Peyer's patch (tissue), 4 donors: Measurements from ENCODE around the gene RAVER2. TPM values are rescaled to one million over a fixed set of nuclear protein-coding genes. Genes with fewer than 3 reads are reported as not detected.
A peak's percentile ranks its signal among the peaks of the same experiment; 100 is the strongest.

Source experiments
- DNase-seq, 3 donors: peaks; one replicate each; pipeline ENCODE4 v3.0.0-alpha.2; 2017 to 2019
- H3K27ac ChIP-seq, 4 donors: fragments of 200-600 bp; sonication (generic); one replicate each; pipeline ENCODE4 v1.5.1; 2016 to 2019
- H3K27me3 ChIP-seq, 2 donors: fragments of 200-600 bp; sonication (generic); one replicate each; pipeline ENCODE4 v1.5.1; 2019
- H3K36me3 ChIP-seq, 3 donors: fragments of 200-600 bp; sonication (generic); one replicate each; pipeline ENCODE4 v1.5.1; 2016 to 2019
- H3K4me1 ChIP-seq, 4 donors: fragments of 200-600 bp; sonication (generic); one replicate each; pipeline ENCODE4 v1.5.1; 2016 to 2019
- H3K4me3 ChIP-seq, 4 donors: fragments of 200-600 bp; sonication (generic); 1 replicate in 3 of 4; 2 replicates in 1 of 4; pipeline ENCODE4 v1.5.1; 2016 to 2019; ENCODE audit warnings: mild to moderate bottlenecking in 1 of 4
- H3K9me3 ChIP-seq, 4 donors: fragments of 200-600 bp; sonication (generic); one replicate each; pipeline ENCODE4 v1.5.1; 2016 to 2019; ENCODE audit warnings: mild to moderate bottlenecking in 1 of 4
- POLR2A ChIP-seq, 2 donors: fragments of 450-650 bp; IDR thresholded peaks; one replicate each; pipeline ENCODE4 v1.5.1; 2017; ENCODE audit warnings: antibody characterized with exemption in 2 of 2, mild to moderate bottlenecking in 2 of 2, moderate library complexity in 2 of 2
- total RNA-seq, 4 donors: library from RNA; depleted of rRNA; stranded (reverse); fragments of >200 nt; gene quantifications; one replicate each; pipeline ENCODE4 v1.1.0, GENCODE V29; 2016
- TF ChIP-seq, protein P1 (sequence below), 6 experiments: fragments of 450-650 bp in 4 of 6; fragments of 200-600 bp in 2 of 6; sonication (generic) in 1 of 6; IDR thresholded peaks; one replicate each; pipeline ENCODE4 v1.5.1; 2017 to 2019; ENCODE audit warnings: antibody characterized with exemption in 6 of 6, mild to moderate bottlenecking in 3 of 6, moderate library complexity in 1 of 6

Gene RAVER2
- total RNA-seq, 4 donors from 2014 or later: 26.4 to 51.5 (median 45.0) TPM

DNA sequence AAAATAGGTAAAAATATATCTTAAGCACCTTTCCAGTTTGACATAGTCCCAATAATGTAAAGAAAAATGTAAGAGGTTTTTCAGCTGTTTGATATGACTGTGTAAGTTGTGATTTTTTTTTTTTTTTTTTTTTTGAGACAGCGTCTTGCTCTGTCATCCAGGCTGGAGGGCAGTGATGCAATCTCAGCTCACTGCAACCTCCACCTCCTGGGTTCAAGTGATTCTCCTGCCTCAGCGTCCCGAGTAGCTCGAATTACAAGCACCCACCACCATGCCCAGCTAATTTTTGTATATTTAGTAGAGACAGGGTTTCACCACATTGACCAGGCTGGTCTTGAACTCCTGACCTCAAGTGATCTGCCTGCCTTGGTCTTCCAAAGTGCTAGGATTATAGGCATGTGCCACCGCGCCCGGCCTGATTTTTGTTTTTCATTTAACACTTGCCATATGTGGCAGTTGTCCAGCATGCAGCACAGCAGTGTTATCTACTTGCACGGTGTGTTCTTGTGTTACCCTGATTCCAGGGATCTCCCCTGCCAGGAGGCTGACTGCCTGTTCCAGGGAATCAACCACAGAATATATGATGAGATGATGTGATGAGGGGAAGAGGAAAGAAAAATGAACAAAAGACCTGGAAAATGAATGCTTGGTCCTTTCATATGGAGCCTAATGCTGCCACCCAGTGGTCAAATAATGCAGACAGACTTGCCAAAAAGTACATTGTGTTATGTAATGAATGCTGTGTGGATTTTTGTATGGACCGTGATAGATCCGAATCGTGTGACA lies 79.0 kb downstream of the RAVER2 start:
- no peaks in the 10 kb centered on the region for H3K9me3 ChIP-seq
- DNase-seq: peak in 2 of 3 donors; percentile 69 to 92
- H3K27ac ChIP-seq: no peak overlapping the region
- no peak overlapping the region for H3K4me3 ChIP-seq
- no peaks in the 10 kb centered on the region for H3K36me3 ChIP-seq
- H3K27me3 ChIP-seq: no peaks in the 10 kb centered on the region
- no peaks in the 10 kb centered on the region for H3K4me1 ChIP-seq
- no peak for TF ChIP-seq POLR2A (IDR thresholded peaks at IDR 0.05)
- TF ChIP-seq, protein P1, sequence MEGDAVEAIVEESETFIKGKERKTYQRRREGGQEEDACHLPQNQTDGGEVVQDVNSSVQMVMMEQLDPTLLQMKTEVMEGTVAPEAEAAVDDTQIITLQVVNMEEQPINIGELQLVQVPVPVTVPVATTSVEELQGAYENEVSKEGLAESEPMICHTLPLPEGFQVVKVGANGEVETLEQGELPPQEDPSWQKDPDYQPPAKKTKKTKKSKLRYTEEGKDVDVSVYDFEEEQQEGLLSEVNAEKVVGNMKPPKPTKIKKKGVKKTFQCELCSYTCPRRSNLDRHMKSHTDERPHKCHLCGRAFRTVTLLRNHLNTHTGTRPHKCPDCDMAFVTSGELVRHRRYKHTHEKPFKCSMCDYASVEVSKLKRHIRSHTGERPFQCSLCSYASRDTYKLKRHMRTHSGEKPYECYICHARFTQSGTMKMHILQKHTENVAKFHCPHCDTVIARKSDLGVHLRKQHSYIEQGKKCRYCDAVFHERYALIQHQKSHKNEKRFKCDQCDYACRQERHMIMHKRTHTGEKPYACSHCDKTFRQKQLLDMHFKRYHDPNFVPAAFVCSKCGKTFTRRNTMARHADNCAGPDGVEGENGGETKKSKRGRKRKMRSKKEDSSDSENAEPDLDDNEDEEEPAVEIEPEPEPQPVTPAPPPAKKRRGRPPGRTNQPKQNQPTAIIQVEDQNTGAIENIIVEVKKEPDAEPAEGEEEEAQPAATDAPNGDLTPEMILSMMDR (IDR thresholded peaks at IDR 0.05): peak; percentile 65 to 95 (median 89)

DNA sequence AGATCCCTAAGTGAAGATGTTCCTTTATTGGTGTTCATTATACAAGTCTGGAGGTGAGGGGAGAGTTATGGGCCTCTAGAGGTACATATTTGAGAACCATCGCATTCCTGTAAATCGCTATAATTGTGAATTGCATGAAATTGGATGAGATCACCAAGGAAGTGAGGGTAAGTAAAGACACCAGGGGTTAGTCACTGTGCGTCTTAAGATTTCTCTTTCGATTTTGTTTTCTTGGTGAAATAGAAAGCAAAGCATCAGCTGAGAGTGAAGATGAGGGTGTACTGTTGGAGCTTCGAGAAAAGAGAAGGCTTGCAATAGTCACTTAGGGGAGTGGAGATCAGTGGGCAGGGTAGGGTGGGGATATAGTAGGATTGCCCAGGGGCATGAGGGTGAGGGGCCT lies 82.1 kb downstream of the RAVER2 start:
- DNase-seq: no peak
- Histone ChIP-seq H3K9me3 (no peaks in the 10 kb centered on the region), H3K27me3 (no peaks in the 10 kb centered on the region), H3K27ac (peak overlapping the region in 3 of 4 donors; percentile 3 to 51 (median 23)), H3K4me3 (peak overlapping the region in 1 of 4 donors; percentile 9), H3K4me1 (no peaks in the 10 kb centered on the region), H3K36me3 (peaks cover 0 to 13% (median 0%) of the 10 kb centered on the region in 3 donors)
- TF ChIP-seq, protein P1 (IDR thresholded peaks at IDR 0.05): no peak
- TF ChIP-seq POLR2A (IDR thresholded peaks at IDR 0.05): no peak

DNA sequence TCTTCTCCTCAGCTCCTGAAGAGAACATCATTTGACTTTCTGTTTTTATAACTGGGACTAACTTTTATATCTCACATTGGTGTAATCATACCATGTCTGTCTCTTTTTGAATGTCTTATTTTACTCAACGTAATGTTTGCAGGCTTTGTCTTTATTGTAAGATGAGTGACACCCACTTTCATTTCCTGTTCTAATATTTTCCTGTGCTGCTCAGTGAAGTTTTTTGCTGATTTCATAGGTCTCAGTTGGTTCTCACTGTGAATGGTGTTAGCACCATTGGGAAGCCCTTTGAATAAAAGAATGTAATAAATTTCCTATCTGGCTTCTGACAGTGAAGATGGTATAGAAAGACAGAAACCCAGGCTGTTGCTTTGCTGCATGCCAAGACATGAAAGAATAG lies 84.0 kb downstream of the RAVER2 start:
- H3K27me3 ChIP-seq: no peaks in the 10 kb centered on the region
- H3K4me1 ChIP-seq: no peaks in the 10 kb centered on the region
- TF ChIP-seq, protein P1 (IDR thresholded peaks at IDR 0.05): no peak
- TF ChIP-seq POLR2A (IDR thresholded peaks at IDR 0.05): no peak
- no peak overlapping the region for H3K27ac ChIP-seq
- no peak for DNase-seq
- H3K9me3 ChIP-seq: no peaks in the 10 kb centered on the region
- no peak overlapping the region for H3K4me3 ChIP-seq
- H3K36me3 ChIP-seq: peaks cover 0 to 30% (median 0%) of the 10 kb centered on the region in 3 donors

DNA sequence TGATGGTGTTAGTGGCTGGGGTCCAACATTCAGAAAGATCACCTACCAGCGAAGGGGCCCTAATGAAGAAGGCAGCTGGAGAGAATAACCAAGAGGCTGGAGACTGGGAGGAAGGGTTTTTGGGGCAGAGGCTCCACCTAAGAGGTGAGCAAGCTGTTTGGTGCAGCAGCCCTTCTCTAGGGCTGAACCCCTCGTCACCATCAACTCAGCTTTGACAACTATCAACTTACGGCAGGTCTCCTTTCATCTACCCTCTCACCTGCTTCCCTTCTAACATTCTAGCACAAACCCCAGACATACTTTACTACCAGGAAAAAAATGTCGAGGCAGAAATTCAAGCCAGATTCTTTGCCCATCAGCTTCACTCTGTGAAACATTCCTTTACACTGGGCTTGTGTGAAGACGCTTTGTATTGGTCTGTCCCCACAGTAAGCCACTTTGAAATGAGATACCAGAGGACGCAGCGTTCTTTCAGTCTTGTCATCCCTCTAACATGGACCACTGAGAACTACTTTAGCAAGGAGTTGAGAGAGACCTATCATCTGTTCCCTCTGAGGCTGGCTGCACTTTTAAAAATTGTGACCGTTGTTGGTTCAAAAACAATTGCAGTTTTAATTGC lies 84.6 kb downstream of the RAVER2 start:
- Histone ChIP-seq H3K9me3 (no peaks in the 10 kb centered on the region), H3K4me3 (no peak overlapping the region), H3K27ac (no peak overlapping the region), H3K36me3 (peaks cover 0 to 37% (median 0%) of the 10 kb centered on the region in 3 donors), H3K4me1 (no peaks in the 10 kb centered on the region), H3K27me3 (no peaks in the 10 kb centered on the region)
- DNase-seq: no peak
- TF ChIP-seq, protein P1 (IDR thresholded peaks at IDR 0.05): no peak
- TF ChIP-seq POLR2A (IDR thresholded peaks at IDR 0.05): no peak

DNA sequence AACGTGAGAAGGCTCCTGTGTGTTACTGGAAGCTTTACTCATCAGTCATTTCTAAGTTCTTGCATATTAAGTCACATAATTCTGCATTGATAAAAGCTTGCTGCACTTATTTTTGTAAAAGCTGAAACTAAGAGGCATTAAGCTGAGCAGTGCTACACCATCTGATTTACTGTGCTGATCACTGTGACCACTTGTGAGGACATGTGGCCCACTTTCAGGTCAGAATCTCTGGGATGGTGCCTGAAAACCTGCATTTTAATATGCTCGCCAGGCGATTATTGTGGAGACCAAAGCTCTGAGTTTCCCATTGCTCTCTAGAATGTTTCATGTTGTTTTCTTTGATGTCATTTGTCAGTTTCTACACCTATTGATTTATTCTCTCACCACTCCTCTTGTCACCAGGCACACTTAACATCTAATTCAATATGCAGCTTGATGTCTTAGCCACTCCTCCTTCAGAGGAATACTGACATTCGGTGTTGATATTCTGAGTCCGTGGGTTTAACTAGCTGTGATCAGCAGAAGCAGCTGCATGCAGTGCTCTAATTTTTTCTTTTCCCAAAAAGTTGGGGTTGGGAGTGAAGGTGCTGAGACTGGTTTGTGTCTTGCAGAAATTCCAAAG lies 85.3 kb downstream of the RAVER2 start:
- H3K9me3 ChIP-seq: no peaks in the 10 kb centered on the region
- H3K27me3 ChIP-seq: no peaks in the 10 kb centered on the region
- no peak overlapping the region for H3K4me3 ChIP-seq
- H3K36me3 ChIP-seq: peaks cover 0 to 43% (median 0%) of the 10 kb centered on the region in 3 donors
- H3K4me1 ChIP-seq: no peaks in the 10 kb centered on the region
- TF ChIP-seq, protein P1 (IDR thresholded peaks at IDR 0.05): no peak
- no peak for TF ChIP-seq POLR2A (IDR thresholded peaks at IDR 0.05)
- DNase-seq: no peak
- H3K27ac ChIP-seq: no peak overlapping the region
